OCI-LY1 (cell line): ENCODE data around the gene SLC6A9.

Experiments
- H2AFZ ChIP-seq: fragments of 200-600 bp; sonication (generic), shearing (Covaris generic); 2 replicates; pipeline ENCODE4 v1.6.0; 2014; ENCODE audit warnings: antibody characterized with exemption, mild to moderate bottlenecking, low read length
- H3F3A ChIP-seq: fragments of 200-600 bp; sonication (generic), shearing (Covaris generic); 2 replicates; pipeline ENCODE4 v1.6.0; 2014; ENCODE audit warnings: mild to moderate bottlenecking, antibody characterized with exemption, low read length, moderate library complexity; ENCODE audit not compliant: insufficient read depth
- H3K27ac ChIP-seq: fragments of 200-600 bp; sonication (generic); 2 replicates; pipeline ENCODE4 v1.5.1; 2014; ENCODE audit warnings: low read length, mixed run types, mild to moderate bottlenecking, low read depth; ENCODE audit not compliant: poor library complexity, severe bottlenecking
- H3K27me3 ChIP-seq: fragments of 200-600 bp; sonication (generic); 2 replicates; pipeline ENCODE4 v1.6.0; 2014; ENCODE audit warnings: antibody characterized with exemption, mild to moderate bottlenecking, low read length, moderate library complexity; ENCODE audit not compliant: insufficient read depth
- H3K36me3 ChIP-seq: fragments of 200-600 bp; sonication (generic); 2 replicates; pipeline ENCODE4 v1.6.1; 2014; ENCODE audit warnings: mild to moderate bottlenecking, antibody characterized with exemption, low read length, moderate library complexity, mixed read lengths; ENCODE audit not compliant: insufficient read depth
- H3K4me1 ChIP-seq: fragments of 200-600 bp; sonication (generic); 2 replicates; pipeline ENCODE4 v1.5.1; 2014; ENCODE audit warnings: mild to moderate bottlenecking, low read length, moderate library complexity; ENCODE audit not compliant: insufficient read depth, severe bottlenecking
- H3K4me2 ChIP-seq: fragments of 200-600 bp; sonication (generic), shearing (Covaris generic); 2 replicates; pipeline ENCODE4 v1.6.1; 2014; ENCODE audit warnings: low read length
- H3K4me3 ChIP-seq: fragments of 200-600 bp; sonication (generic); 2 replicates; pipeline ENCODE4 v1.5.1; 2014; ENCODE audit warnings: low read length, low read depth, mild to moderate bottlenecking, mixed read lengths; ENCODE audit not compliant: poor library complexity, severe bottlenecking
- H3K79me2 ChIP-seq: fragments of 200-600 bp; shearing (Covaris generic); 2 replicates; pipeline ENCODE4 v1.6.1; 2016; ENCODE audit warnings: mixed run types, low read length, mixed read lengths; ENCODE audit not compliant: insufficient read depth
- H3K9ac ChIP-seq: fragments of 200-600 bp; sonication (generic), shearing (Covaris generic); 2 replicates; pipeline ENCODE4 v1.6.1; 2014; ENCODE audit warnings: mild to moderate bottlenecking, low read length, mixed read lengths
- H3K9me2 ChIP-seq: fragments of 200-600 bp; sonication (generic), shearing (Covaris generic); 2 replicates; pipeline ENCODE4 v1.6.1; 2014; ENCODE audit warnings: low read depth, mild to moderate bottlenecking, low read length, mixed read lengths
- H3K9me3 ChIP-seq: fragments of 200-600 bp; shearing (Covaris generic); 2 replicates; pipeline ENCODE4 v1.6.1; 2014; ENCODE audit warnings: low read length, mixed read lengths
- H4K20me1 ChIP-seq: fragments of 200-600 bp; sonication (generic), shearing (Covaris generic); 2 replicates; pipeline ENCODE4 v1.6.0; 2016; ENCODE audit warnings: mild to moderate bottlenecking, low read length; ENCODE audit not compliant: insufficient read depth
- CTCF ChIP-seq: fragments of 200-600 bp; sonication (generic), shearing (Covaris generic); IDR thresholded peaks from 2 replicates; pipeline ENCODE4 v1.5.1; 2017; ENCODE audit warnings: mild to moderate bottlenecking, antibody characterized with exemption, low read length, moderate library complexity, mixed read lengths
- EZH2 ChIP-seq: fragments of 200-600 bp; sonication (generic), shearing (Covaris generic); IDR thresholded peaks from 2 replicates; pipeline ENCODE4 v1.8.0; 2017; ENCODE audit warnings: borderline replicate concordance, mixed run types, mild to moderate bottlenecking, antibody characterized with exemption, low read length, moderate library complexity, mixed read lengths

Gene SLC6A9

GRCh38 chr1:44040418-44040817 is 9.2 kb upstream of the SLC6A9 start:
- H3K4me1 ChIP-seq = no peaks in the 10 kb centered on the region
- H3K9ac ChIP-seq = no peak overlapping the region

GRCh38 chr1:44038876-44039657 is 7.8 kb upstream of the SLC6A9 start:
- no peaks in the 10 kb centered on the region for H3K9me3 ChIP-seq
- H4K20me1 ChIP-seq = no peaks in the 10 kb centered on the region
- H3K9me2 ChIP-seq = no peaks in the 10 kb centered on the region
- no peak overlapping the region for H2AFZ ChIP-seq
- H3K4me2 ChIP-seq = no peak overlapping the region
- no peak overlapping the region for H3K4me3 ChIP-seq
- H3K4me1 ChIP-seq = no peaks in the 10 kb centered on the region
- TF ChIP-seq EZH2 = no peak
- no peak for TF ChIP-seq CTCF
- no peaks in the 10 kb centered on the region for H3K36me3 ChIP-seq
- H3K79me2 ChIP-seq = no peaks in the 10 kb centered on the region
- H3K27ac ChIP-seq = no peak overlapping the region
- H3F3A ChIP-seq = no peaks in the 10 kb centered on the region
- H3K27me3 ChIP-seq = no peaks in the 10 kb centered on the region
- no peak overlapping the region for H3K9ac ChIP-seq

More at GRCh38 chr1:44040418-44040817, 9.2 kb upstream of the SLC6A9 start:
- Histone ChIP-seq H4K20me1 (no peaks in the 10 kb centered on the region), H3K79me2 (no peaks in the 10 kb centered on the region), H3K36me3 (no peaks in the 10 kb centered on the region), H3K4me3 (no peak overlapping the region), H2AFZ (no peak overlapping the region), H3K9me3 (no peaks in the 10 kb centered on the region), H3K27me3 (no peaks in the 10 kb centered on the region), H3K27ac (no peak overlapping the region), H3K4me2 (no peak overlapping the region), H3K9me2 (no peaks in the 10 kb centered on the region), H3F3A (no peaks in the 10 kb centered on the region)
- no peak for TF ChIP-seq EZH2
- no peak for TF ChIP-seq CTCF

GRCh38 chr1:44037154-44037553 is 5.9 kb upstream of the SLC6A9 start:
- no peak overlapping the region for H3K27ac ChIP-seq
- H3K9me3 ChIP-seq = no peaks in the 10 kb centered on the region
- TF ChIP-seq CTCF (no peak), EZH2 (no peak)
- H3K9me2 ChIP-seq = no peaks in the 10 kb centered on the region
- no peaks in the 10 kb centered on the region for H3K36me3 ChIP-seq
- H3F3A ChIP-seq = no peaks in the 10 kb centered on the region
- no peak overlapping the region for H3K9ac ChIP-seq
- H2AFZ ChIP-seq = no peak overlapping the region
- no peak overlapping the region for H3K4me2 ChIP-seq
- no peaks in the 10 kb centered on the region for H3K27me3 ChIP-seq
- no peaks in the 10 kb centered on the region for H3K4me1 ChIP-seq
- H3K4me3 ChIP-seq = no peak overlapping the region
- no peaks in the 10 kb centered on the region for H4K20me1 ChIP-seq
- H3K79me2 ChIP-seq = no peaks in the 10 kb centered on the region
